ENCODE data around the gene MGAT1. TPM values are rescaled to one million over a fixed set of nuclear protein-coding genes. Genes with fewer than 3 reads are reported as not detected.
"Not testable (repeated sequence)": the region's sequence is repeated elsewhere in the genome, so short reads cannot be mapped to it uniquely, and the experiment has no call there.

The MGAT1 gene
- total RNA-seq, 1 donor from 2014 or later = 137 TPM

DNA sequence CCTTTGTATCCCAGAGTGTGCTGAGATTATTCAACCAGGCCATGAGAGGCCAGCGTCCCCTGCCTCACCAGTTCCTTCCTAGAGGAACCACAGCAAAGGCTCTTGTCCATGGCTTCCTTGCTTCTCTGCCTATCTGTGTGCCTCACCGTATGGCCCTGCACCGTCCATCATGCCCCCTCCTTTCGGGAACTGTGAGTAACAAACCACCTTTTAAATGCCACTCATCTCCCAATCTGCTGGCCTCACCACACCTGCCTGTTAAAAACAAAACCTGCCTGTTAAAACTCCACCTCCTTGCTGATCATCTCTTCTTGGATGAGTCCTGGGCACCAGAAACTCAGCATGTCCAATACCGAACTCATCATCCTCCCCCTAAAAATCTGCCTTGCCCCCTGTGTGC, 58.4 kb downstream of the MGAT1 start:
- H3K4me1 Mint-ChIP-seq (ENCODE audit: unreplicated experiment) = no peaks in the 10 kb centered on the region
- H3K9me3 Mint-ChIP-seq (ENCODE audit: unreplicated experiment) = no peaks in the 10 kb centered on the region
- no peaks in the 10 kb centered on the region for H3K36me3 Mint-ChIP-seq (ENCODE audit: unreplicated experiment)
- TF ChIP-seq, protein P1, sequence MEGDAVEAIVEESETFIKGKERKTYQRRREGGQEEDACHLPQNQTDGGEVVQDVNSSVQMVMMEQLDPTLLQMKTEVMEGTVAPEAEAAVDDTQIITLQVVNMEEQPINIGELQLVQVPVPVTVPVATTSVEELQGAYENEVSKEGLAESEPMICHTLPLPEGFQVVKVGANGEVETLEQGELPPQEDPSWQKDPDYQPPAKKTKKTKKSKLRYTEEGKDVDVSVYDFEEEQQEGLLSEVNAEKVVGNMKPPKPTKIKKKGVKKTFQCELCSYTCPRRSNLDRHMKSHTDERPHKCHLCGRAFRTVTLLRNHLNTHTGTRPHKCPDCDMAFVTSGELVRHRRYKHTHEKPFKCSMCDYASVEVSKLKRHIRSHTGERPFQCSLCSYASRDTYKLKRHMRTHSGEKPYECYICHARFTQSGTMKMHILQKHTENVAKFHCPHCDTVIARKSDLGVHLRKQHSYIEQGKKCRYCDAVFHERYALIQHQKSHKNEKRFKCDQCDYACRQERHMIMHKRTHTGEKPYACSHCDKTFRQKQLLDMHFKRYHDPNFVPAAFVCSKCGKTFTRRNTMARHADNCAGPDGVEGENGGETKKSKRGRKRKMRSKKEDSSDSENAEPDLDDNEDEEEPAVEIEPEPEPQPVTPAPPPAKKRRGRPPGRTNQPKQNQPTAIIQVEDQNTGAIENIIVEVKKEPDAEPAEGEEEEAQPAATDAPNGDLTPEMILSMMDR (IDR thresholded peaks at IDR 0.05) = no peak
- no peak overlapping the region for H3K27ac Mint-ChIP-seq (ENCODE audit: unreplicated experiment)
- no peak for DNase-seq (ENCODE audit: extremely low spot score, unreplicated experiment)
- H3K4me3 Mint-ChIP-seq (ENCODE audit: unreplicated experiment) = no peak overlapping the region
- H3K27me3 Mint-ChIP-seq (ENCODE audit: unreplicated experiment) = peaks cover 11% of the 10 kb centered on the region

DNA sequence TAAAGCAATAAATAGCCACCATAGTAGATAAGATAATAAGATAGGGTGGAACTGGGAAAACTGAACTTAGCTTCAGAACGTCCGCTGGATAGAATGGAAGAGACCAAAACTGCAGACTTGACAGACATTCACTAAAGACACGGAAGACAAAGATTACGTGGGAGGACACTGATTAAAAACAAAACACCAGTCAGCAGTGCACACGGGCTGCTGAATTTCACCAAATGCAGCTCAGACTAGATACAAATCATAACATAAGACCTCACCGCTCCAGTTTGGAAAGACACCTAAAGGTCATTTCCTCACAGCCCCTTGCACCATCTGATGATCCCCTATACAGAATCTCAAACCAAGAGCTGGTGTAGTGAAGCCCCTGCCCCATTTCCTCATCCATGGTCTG, 59.9 kb downstream of the MGAT1 start:
- peaks cover 6% of the 10 kb centered on the region for H3K27me3 Mint-ChIP-seq (ENCODE audit: unreplicated experiment)
- H3K4me3 Mint-ChIP-seq (ENCODE audit: unreplicated experiment) = no peak overlapping the region
- H3K4me1 Mint-ChIP-seq (ENCODE audit: unreplicated experiment) = no peaks in the 10 kb centered on the region
- no peak for DNase-seq (ENCODE audit: extremely low spot score, unreplicated experiment)
- TF ChIP-seq, protein P1 (IDR thresholded peaks at IDR 0.05) = no peak
- H3K9me3 Mint-ChIP-seq (ENCODE audit: unreplicated experiment) = no peaks in the 10 kb centered on the region
- no peaks in the 10 kb centered on the region for H3K36me3 Mint-ChIP-seq (ENCODE audit: unreplicated experiment)
- H3K27ac Mint-ChIP-seq (ENCODE audit: unreplicated experiment) = no peak overlapping the region

DNA sequence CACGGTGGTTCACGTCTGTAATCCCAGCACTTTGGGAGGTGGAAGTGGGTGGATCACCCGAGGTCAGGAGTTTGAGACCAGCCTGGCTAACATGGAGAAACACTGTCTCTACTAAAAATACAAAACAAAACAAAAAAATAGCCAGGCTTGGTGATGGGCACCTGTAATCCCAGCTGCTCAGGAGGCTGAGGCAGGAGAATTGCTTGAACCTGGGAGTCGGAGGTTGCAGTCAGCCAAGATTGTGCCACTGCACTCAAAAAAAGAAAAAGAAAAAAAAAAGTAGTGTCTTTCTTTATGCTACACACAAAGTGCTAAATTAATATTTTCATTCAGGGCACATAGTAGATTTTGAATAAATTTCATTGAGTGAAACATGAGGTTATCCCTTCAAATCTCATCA, 61.7 kb downstream of the MGAT1 start:
- not testable (repeated sequence) for H3K4me3 Mint-ChIP-seq (ENCODE audit: unreplicated experiment); DNase-seq (ENCODE audit: extremely low spot score, unreplicated experiment); H3K9me3 Mint-ChIP-seq (ENCODE audit: unreplicated experiment); H3K4me1 Mint-ChIP-seq (ENCODE audit: unreplicated experiment); H3K27me3 Mint-ChIP-seq (ENCODE audit: unreplicated experiment); H3K36me3 Mint-ChIP-seq (ENCODE audit: unreplicated experiment); H3K27ac Mint-ChIP-seq (ENCODE audit: unreplicated experiment)

DNA sequence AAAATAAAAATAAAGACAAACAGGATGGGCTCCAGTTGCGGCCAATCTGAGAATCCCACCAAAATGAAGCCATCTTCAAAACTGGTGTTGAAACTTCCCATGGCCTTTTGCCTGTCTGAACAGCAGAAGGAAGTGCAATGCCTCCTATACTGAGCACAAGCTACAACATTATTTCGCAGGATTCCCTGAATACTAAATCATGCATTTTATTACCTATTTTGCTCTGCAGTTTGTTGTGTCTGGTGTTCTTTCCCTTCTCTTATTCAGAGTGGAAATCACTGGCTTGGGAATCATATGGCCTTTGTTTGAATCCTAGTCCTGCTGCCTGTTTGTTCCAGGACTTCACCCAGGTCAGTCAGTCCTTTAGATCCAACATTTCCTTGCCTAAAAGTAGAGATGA, 62.6 kb downstream of the MGAT1 start, which contains the start of gene OR2Y1:
TSS of gene OR2Y1 (minus strand) at position 101 of the 400 bp plus-strand sequence. CDS start at position 101, 0 bp downstream.
- H3K9me3 Mint-ChIP-seq (ENCODE audit: unreplicated experiment) = no peaks in the 10 kb centered on the region
- DNase-seq (ENCODE audit: extremely low spot score, unreplicated experiment) = no peak
- H3K4me1 Mint-ChIP-seq (ENCODE audit: unreplicated experiment) = no peaks in the 10 kb centered on the region
- H3K36me3 Mint-ChIP-seq (ENCODE audit: unreplicated experiment) = no peaks in the 10 kb centered on the region
- no peak within 1 kb of the TSS for H3K4me3 Mint-ChIP-seq (ENCODE audit: unreplicated experiment)
- no peak within 1 kb of the TSS for H3K27ac Mint-ChIP-seq (ENCODE audit: unreplicated experiment)
- TF ChIP-seq, protein P1 (IDR thresholded peaks at IDR 0.05) = no peak
- peaks cover 10% of the 10 kb centered on the region for H3K27me3 Mint-ChIP-seq (ENCODE audit: unreplicated experiment)

DNA sequence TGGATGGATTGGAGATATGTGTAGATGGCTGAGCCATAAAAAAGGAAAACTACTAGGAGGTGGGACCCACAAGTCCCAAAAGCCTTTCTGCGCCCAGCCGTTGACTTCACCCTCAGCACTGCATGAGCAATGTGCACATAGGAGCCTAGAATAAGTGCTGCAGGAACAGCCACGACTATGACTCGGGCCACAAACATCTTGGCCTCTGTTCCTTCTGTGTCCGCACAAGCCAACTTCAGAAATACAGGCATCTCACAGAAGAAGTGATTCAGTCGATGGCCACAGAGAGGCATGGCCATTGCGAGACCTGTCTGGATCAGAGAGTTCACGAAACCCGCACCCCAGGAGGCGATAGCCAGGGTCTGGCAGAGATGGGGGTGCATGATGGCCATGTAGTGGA, 63.3 kb downstream of the MGAT1 start:
- Mint-ChIP-seq H3K4me3 (ENCODE audit: unreplicated experiment) (no peak overlapping the region), H3K9me3 (ENCODE audit: unreplicated experiment) (no peaks in the 10 kb centered on the region), H3K4me1 (ENCODE audit: unreplicated experiment) (no peaks in the 10 kb centered on the region), H3K36me3 (ENCODE audit: unreplicated experiment) (no peaks in the 10 kb centered on the region), H3K27me3 (ENCODE audit: unreplicated experiment) (peaks cover 12% of the 10 kb centered on the region), H3K27ac (ENCODE audit: unreplicated experiment) (no peak overlapping the region)
- DNase-seq (ENCODE audit: extremely low spot score, unreplicated experiment) = no peak
- TF ChIP-seq, protein P1 (IDR thresholded peaks at IDR 0.05) = no peak

DNA sequence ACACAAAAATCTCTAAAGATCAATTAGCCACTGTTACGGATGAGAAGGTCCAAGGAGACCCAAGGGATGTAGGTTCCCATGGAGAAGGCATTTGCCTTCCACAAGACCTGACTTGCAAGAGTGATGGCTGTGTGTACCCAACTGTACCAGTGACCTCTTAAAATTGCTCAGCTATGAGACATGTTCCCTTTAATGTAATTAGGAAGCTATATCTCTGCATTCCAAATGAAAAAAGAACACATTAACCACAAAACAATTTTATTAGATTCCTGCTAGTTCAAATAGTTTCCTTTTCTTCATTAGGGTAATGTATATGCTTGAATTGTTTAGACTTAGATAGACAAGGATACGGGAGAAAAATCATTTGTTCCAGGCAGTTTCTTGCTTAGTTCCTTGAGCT, 66.1 kb downstream of the MGAT1 start:
- H3K27me3 Mint-ChIP-seq (ENCODE audit: unreplicated experiment) = peaks cover 18% of the 10 kb centered on the region

More for the DNA sequence above, 66.1 kb downstream of the MGAT1 start:
- TF ChIP-seq, protein P1 (IDR thresholded peaks at IDR 0.05) = no peak
- Mint-ChIP-seq H3K36me3 (ENCODE audit: unreplicated experiment) (no peaks in the 10 kb centered on the region), H3K9me3 (ENCODE audit: unreplicated experiment) (no peaks in the 10 kb centered on the region), H3K4me1 (ENCODE audit: unreplicated experiment) (no peaks in the 10 kb centered on the region), H3K4me3 (ENCODE audit: unreplicated experiment) (no peak overlapping the region), H3K27ac (ENCODE audit: unreplicated experiment) (no peak overlapping the region)
- no peak for DNase-seq (ENCODE audit: extremely low spot score, unreplicated experiment)

Data from osteocyte (in vitro differentiated cells).